GM18951 (cell line): ENCODE data around the gene GAB1.

Experiments
- POLR2A ChIP-seq: IDR thresholded peaks from 4 replicates; pipeline ENCODE4 v1.6.1; 2011; ENCODE audit warnings: mild to moderate bottlenecking; ENCODE audit not compliant: insufficient read length, insufficient read depth; ENCODE audit errors: extremely low read depth
- in situ Hi-C: fragments of 300-500 bp; cut with MboI; formaldehyde crosslinking; loops from one replicate; pipeline ENCODE4 v1.12.0; 2022; ENCODE audit warnings: low sequenced_read_pairs, mixed read lengths, inconsistent platforms; ENCODE audit not compliant: unreplicated experiment

GAB1 gene

GRCh38 chr4:143438710-143439109 lies 102.0 kb downstream of the GAB1 start:
- TF ChIP-seq POLR2A = no peak
- in situ Hi-C loops = no loop called here

DNA sequence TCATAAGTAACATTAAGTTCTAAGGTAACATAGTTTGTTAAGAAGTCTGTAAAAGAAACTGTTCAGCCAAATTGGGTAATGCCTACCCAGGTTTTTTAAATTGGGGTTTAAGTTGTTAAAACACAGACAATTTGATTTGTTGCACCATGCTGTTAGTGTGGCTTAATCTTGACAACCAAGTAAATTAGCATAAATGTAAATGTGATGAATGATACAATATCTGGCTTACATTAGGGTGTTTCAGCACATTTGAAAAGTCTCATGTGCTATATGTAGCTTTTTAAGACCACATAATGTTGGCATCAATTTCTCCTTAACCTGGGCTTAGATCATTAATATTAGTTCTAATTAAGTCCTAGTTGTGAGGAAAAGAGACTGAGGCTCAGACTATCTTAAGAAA lies 104.4 kb downstream of the GAB1 start:
- in situ Hi-C loops = no loop called here
- TF ChIP-seq POLR2A = no peak

GRCh38 chr4:143441678-143442077 lies 105.0 kb downstream of the GAB1 start:
- in situ Hi-C loops = no loop called here
- no peak for TF ChIP-seq POLR2A

GRCh38 chr4:143443728-143444127 lies 107.1 kb downstream of the GAB1 start:
- no peak for TF ChIP-seq POLR2A
- in situ Hi-C loops = no loop called here

DNA sequence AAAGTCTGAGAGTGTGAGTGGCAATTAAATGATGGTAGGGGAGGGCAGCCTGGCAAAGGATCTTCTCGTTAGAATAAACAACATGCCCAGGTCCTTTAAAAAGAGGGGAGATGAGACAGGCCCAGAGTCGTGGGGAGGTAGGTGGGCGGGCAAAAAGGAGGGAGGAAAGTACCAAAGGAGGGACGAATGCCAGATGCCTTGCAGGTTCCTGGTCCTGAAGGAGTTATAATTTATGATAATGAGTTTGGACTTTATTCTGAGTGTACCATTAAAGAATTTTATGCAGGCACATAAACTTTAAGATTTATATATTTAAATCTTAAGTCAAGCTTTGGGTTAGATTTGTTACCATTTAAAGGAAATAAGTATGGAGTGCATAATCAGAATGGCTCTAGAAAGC lies 114.5 kb downstream of the GAB1 start:
- no peak for TF ChIP-seq POLR2A
- in situ Hi-C loops = no loop called here

DNA sequence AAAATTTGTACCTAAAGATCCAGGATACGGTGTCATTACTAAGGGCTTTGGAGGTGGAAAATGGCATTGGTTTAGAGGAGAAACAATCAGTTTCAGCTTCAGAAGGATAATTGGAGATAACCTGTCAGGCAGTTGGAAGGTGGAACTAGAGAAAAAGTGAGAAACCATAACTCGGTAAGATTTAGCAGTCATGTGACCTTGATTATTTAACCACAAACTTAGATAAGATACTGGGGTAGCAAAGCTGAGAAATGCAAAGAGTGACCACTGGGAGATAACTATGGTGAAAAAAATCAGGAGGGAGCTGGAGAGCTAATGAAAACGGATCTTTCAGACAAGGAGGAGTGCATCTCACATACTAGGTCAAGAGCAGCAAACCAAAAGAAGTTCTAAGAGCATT lies 118.5 kb downstream of the GAB1 start:
- in situ Hi-C loops = no loop called here
- no peak for TF ChIP-seq POLR2A

DNA sequence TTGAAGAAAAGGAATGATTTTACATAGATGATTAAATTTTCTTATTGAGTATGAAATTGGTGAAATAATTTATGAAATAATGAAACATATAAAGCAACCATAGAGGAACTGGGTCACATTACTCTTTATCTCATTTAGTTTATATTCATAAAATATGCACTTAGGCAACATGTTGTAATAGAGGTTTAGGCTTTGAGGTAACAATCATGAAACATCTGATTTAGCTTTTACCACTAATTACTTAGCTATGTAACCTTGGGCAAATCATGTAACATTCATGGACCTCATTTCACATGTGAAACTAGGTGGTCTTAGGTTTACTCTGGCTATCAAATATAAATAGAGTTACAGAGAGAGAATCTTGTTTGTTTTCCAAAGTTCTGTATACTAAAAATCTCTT lies 122.3 kb downstream of the GAB1 start:
- in situ Hi-C loops = no loop called here
- TF ChIP-seq POLR2A = no peak

DNA sequence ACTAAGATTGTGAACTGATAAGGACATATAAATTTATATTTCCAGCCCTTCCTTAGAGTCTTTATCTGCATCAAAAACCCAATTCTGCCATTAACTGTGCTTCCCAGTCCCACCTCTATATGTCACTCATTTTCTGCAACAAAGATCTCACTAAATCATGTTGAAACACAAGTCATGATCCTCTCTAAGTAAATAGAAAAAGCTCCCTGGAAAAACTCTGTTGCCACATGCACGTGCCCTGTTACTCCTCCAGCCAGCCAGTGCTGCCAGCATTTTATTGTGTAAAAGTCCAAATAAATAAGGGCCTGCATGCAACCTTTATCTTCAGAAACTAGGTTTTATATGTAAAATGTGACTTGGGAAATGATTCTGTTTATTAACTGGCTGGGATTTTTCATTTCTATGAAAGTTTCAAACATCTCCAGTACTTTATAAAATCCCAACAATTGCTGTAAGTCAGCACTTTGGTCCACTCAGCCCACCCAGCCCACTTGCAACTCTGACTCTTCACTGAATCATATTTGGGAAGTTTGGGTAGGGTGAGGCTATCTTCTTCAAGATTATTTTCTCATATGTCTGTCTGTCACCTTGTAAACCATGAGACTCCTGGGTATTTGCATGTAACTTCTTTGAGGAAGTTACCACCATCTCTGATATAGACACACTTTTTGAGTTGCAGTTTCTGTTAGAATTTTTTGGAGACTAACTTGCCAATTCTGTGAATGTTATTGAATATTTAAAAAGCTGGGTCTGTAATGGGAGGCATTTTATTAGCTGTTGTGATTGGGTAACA lies 136.9 kb downstream of the GAB1 start:
- TF ChIP-seq POLR2A = no peak
- in situ Hi-C loops = loop anchor here (10.0 kb wide), 1 partner anchor 89 kb away; no protein-coding TSS in a partner anchor

- no peak for TF ChIP-seq POLR2A
- in situ Hi-C loops = loop anchor here (10.0 kb wide), 1 partner anchor 93 kb away; no protein-coding TSS in a partner anchor
These were observed 140.8 kb downstream of the GAB1 start for GRCh38 chr4:143477487-143477886.

DNA sequence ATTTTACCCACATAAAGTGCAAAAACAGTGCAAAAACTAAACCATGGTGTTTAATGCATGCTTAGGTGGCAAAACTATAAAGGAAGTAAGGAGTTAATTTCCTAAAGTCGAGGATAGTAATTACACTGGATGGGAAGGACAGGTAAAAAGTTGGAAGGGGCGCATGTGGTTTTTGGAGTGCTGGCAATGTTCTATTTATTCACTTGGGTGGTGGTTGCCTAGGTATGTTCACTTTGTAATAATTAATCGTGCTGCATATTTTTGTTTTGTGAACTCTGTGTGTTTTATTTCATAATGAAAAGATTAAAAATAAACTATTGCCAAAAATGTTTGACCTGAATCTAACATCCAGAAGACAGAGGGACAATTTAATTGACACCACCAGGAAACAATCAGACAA lies 144.7 kb downstream of the GAB1 start:
- in situ Hi-C loops = no loop called here
- no peak for TF ChIP-seq POLR2A

DNA sequence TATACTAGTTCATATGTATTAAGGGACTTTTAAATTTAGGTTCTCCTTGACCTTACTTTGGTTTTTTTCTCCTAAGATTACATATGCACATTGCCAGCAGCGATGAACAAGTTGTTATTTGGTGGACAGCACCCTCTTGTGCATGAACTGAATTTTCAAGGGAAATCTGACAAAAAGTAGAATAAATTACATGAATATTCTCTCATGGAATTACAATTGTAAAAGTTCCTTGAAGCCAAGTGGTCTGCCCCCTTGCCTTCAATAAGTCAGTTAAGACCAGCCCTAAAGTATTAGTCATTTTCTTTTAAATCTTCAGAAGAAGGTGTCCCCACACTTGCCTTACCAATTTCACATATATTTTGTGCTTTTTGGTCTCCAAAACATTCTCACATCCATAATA lies 146.2 kb downstream of the GAB1 start:
- in situ Hi-C loops = no loop called here
- no peak for TF ChIP-seq POLR2A

DNA sequence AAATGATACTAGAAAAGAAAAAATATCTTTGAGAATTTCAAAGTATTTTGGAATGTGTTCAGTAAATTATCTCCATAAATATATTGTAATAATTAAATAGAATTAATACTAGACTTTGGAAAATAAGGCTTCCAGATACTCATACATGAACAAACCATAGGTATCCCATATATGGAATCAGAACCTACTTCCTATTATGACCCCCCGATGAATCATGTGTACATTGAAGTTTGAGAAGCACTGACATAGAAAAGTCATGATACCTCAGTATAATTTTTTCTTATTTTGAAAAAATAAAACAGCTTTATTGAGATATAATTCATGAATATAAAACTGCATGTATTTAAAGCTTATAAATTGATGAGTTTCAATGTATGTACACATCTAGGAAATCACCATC lies 149.6 kb downstream of the GAB1 start:
- in situ Hi-C loops = no loop called here
- TF ChIP-seq POLR2A = no peak

GRCh38 chr4:143488687-143489086 lies 152.0 kb downstream of the GAB1 start:
- TF ChIP-seq POLR2A = no peak
- in situ Hi-C loops = no loop called here

- in situ Hi-C loops = no loop called here
- no peak for TF ChIP-seq POLR2A
These were observed 152.4 kb downstream of the GAB1 start for GRCh38 chr4:143489106-143489505.
